Cortex of kidney (tissue), 1 donor: ENCODE results near the gene EPHA4.
"Not testable (repeated sequence)": the region's sequence is repeated elsewhere in the genome, so short reads cannot be mapped to it uniquely, and the experiment has no call there.

Experiments
- DNase-seq: peaks from one replicate; lab custom pipeline; 2025; lab: John Stamatoyannopoulos, UW

The EPHA4 gene

GRCh38 chr2:221539246-221539645, 32.9 kb downstream of the EPHA4 start:
- DNase-seq, result no peak

GRCh38 chr2:221535824-221536223, 36.3 kb downstream of the EPHA4 start:
- no peak for DNase-seq

- no peak for DNase-seq
Observed at GRCh38 chr2:221533299-221533698, 38.8 kb downstream of the EPHA4 start.

GRCh38 chr2:221532641-221533040, 39.5 kb downstream of the EPHA4 start:
- DNase-seq, result no peak

- no peak for DNase-seq
Observed at GRCh38 chr2:221530653-221531037, 41.5 kb downstream of the EPHA4 start.

- DNase-seq, result no peak
Observed at GRCh38 chr2:221529943-221530652, 42.0 kb downstream of the EPHA4 start.

- DNase-seq, result no peak
Observed at GRCh38 chr2:221529177-221529942, 42.7 kb downstream of the EPHA4 start.

GRCh38 chr2:221527776-221528309, 44.3 kb downstream of the EPHA4 start:
- no peak for DNase-seq

GRCh38 chr2:221524158-221524557, 47.9 kb downstream of the EPHA4 start:
- no peak for DNase-seq

- no peak for DNase-seq
Observed at GRCh38 chr2:221521233-221521845, 50.8 kb downstream of the EPHA4 start.

- DNase-seq, result no peak
Observed at GRCh38 chr2:221518935-221519625, 53.0 kb downstream of the EPHA4 start.

- DNase-seq, result no peak
Observed at GRCh38 chr2:221518201-221518934, 53.7 kb downstream of the EPHA4 start.

GRCh38 chr2:221517696-221518151, 54.4 kb downstream of the EPHA4 start:
- DNase-seq, result no peak

- no peak for DNase-seq
Observed at GRCh38 chr2:221517146-221517695, 54.9 kb downstream of the EPHA4 start.

- DNase-seq, result no peak
Observed at GRCh38 chr2:221515864-221516263, 56.2 kb downstream of the EPHA4 start.

GRCh38 chr2:221514305-221515040, 57.6 kb downstream of the EPHA4 start:
- DNase-seq, result no peak

GRCh38 chr2:221513232-221513631, 58.9 kb downstream of the EPHA4 start:
- DNase-seq, result no peak

GRCh38 chr2:221511325-221511724, 60.8 kb downstream of the EPHA4 start:
- DNase-seq, result not testable (repeated sequence)

- DNase-seq, result no peak
Observed at GRCh38 chr2:221506469-221506868, 65.6 kb downstream of the EPHA4 start.

GRCh38 chr2:221505605-221506004, 66.5 kb downstream of the EPHA4 start:
- DNase-seq, result no peak
